GOT3 (cell line): ENCODE results near the gene SIL1.
"Not testable (repeated sequence)": the region's sequence is repeated elsewhere in the genome, so short reads cannot be mapped to it uniquely, and the experiment has no call there.

Experiments used
- DNase-seq: peaks from one replicate; lab custom pipeline; 2025; ENCODE audit warnings: mixed read lengths; lab: John Stamatoyannopoulos, UW

The SIL1 gene

GRCh38 chr5:139138809-139139208 is 59.4 kb downstream of the SIL1 start:
- no peak for DNase-seq

- no peak for DNase-seq
Observed at GRCh38 chr5:139138109-139138508, 60.1 kb downstream of the SIL1 start.

GRCh38 chr5:139137697-139138096 is 60.5 kb downstream of the SIL1 start:
- DNase-seq = no peak

GRCh38 chr5:139134906-139135305 is 63.3 kb downstream of the SIL1 start:
- no peak for DNase-seq

GRCh38 chr5:139133282-139133681 is 64.9 kb downstream of the SIL1 start:
- DNase-seq = no peak

GRCh38 chr5:139132515-139132914 is 65.7 kb downstream of the SIL1 start:
- DNase-seq = no peak

- DNase-seq = no peak
Observed at GRCh38 chr5:139131921-139132432, 66.2 kb downstream of the SIL1 start.

GRCh38 chr5:139131465-139131864 is 66.7 kb downstream of the SIL1 start:
- no peak for DNase-seq

GRCh38 chr5:139131062-139131461 is 67.1 kb downstream of the SIL1 start:
- DNase-seq = no peak

GRCh38 chr5:139130214-139130613 is 68.0 kb downstream of the SIL1 start:
- DNase-seq = no peak

- DNase-seq = no peak
Observed at GRCh38 chr5:139126711-139127111, 71.5 kb downstream of the SIL1 start.

GRCh38 chr5:139125991-139126390 is 72.2 kb downstream of the SIL1 start:
- DNase-seq = no peak

- DNase-seq = no peak
Observed at GRCh38 chr5:139124774-139125520, 73.2 kb downstream of the SIL1 start.

- no peak for DNase-seq
Observed at GRCh38 chr5:139121120-139121519, 77.0 kb downstream of the SIL1 start.

- no peak for DNase-seq
Observed at GRCh38 chr5:139120521-139120920, 77.6 kb downstream of the SIL1 start.

- no peak for DNase-seq
Observed at GRCh38 chr5:139118804-139119203, 79.4 kb downstream of the SIL1 start.

- no peak for DNase-seq
Observed at GRCh38 chr5:139117342-139117884, 80.8 kb downstream of the SIL1 start.

- DNase-seq = no peak
Observed at GRCh38 chr5:139116100-139116655, 82.0 kb downstream of the SIL1 start.

GRCh38 chr5:139113892-139114291 is 84.3 kb downstream of the SIL1 start:
- DNase-seq = no peak

GRCh38 chr5:139112362-139112761 is 85.8 kb downstream of the SIL1 start:
- not testable (repeated sequence) for DNase-seq

GRCh38 chr5:139110526-139111168 is 87.5 kb downstream of the SIL1 start:
- DNase-seq = no peak

GRCh38 chr5:139108063-139108824 is 89.9 kb downstream of the SIL1 start:
- DNase-seq = no peak
